ENCODE measurements around the gene TNN.
"Not testable (repeated sequence)": the region's sequence is repeated elsewhere in the genome, so short reads cannot be mapped to it uniquely, and the experiment has no call there.

TNN gene, protein sequence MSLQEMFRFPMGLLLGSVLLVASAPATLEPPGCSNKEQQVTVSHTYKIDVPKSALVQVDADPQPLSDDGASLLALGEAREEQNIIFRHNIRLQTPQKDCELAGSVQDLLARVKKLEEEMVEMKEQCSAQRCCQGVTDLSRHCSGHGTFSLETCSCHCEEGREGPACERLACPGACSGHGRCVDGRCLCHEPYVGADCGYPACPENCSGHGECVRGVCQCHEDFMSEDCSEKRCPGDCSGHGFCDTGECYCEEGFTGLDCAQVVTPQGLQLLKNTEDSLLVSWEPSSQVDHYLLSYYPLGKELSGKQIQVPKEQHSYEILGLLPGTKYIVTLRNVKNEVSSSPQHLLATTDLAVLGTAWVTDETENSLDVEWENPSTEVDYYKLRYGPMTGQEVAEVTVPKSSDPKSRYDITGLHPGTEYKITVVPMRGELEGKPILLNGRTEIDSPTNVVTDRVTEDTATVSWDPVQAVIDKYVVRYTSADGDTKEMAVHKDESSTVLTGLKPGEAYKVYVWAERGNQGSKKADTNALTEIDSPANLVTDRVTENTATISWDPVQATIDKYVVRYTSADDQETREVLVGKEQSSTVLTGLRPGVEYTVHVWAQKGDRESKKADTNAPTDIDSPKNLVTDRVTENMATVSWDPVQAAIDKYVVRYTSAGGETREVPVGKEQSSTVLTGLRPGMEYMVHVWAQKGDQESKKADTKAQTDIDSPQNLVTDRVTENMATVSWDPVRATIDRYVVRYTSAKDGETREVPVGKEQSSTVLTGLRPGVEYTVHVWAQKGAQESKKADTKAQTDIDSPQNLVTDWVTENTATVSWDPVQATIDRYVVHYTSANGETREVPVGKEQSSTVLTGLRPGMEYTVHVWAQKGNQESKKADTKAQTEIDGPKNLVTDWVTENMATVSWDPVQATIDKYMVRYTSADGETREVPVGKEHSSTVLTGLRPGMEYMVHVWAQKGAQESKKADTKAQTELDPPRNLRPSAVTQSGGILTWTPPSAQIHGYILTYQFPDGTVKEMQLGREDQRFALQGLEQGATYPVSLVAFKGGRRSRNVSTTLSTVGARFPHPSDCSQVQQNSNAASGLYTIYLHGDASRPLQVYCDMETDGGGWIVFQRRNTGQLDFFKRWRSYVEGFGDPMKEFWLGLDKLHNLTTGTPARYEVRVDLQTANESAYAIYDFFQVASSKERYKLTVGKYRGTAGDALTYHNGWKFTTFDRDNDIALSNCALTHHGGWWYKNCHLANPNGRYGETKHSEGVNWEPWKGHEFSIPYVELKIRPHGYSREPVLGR (N-terminal part only)

DNA sequence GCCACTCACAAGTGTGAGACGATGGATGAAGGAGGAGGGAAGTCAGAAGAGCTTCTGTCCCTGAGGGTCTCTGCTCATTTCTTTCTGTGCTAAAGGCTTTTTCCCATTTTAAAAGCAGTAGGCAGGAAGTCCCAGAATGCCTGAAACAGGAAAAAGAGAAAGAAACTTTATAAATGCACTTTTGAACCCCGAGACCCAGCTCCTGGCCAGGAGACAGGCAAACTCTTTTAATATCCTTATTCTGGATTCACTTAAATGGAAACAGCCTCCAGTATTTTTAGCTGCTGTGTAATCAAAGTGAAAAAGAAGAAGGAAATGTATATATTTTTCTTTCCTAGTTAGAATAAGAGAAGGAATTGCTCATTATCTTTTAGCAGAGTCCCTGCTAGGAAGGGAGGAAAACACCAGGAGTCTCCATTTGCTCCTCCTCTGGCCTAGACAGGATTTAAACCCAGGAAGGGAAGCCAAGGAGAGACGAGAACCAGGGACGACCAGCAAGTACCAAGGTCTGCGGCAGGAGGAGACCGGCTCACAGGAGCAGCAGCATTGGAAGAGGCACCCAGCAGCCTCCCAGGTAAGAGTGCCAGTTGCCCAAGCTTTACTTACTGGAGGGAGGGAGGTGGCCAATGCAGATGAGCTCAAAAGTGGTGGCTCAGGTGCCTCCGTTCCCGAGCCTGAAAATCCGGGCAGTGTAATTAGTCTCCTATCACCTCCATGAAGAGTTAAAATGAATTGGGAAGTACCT, at the start of gene TNN:
TNN (plus strand) TSS at position 472 of the 745 bp plus-strand sequence. CDS start 9,586 bp downstream, outside the sequence.
- DNase-seq = no peak

GRCh38 chr1:175019524-175019923, 48.1 kb upstream of the TNN start:
- no peak for DNase-seq

GRCh38 chr1:175023043-175023921, 44.4 kb upstream of the TNN start, which contains the start of gene MRPS14:
Gene MRPS14, minus strand, starts transcription at chr1:175023425. Its CDS starts 17 bp downstream, at chr1:175023408.
- peak; percentile 96 for DNase-seq

DNA sequence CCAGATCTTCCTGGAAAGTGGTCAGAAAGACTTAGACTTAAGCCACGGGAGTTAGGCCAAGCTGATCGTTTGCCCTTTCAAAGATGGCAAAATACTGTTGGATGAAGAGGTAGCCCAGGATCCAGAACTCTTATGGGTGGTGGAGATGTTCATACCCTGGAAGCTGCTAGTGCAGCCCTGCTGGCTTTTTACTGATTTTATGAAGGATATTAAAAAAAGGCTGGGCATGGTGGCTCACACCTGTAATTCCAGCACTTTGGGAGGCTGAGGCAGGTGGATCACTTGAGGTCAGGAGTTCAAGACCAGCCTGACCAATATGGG, 43.8 kb upstream of the TNN start:
- DNase-seq = not testable (repeated sequence)

- no peak for DNase-seq
Observed at GRCh38 chr1:175024773-175025172, 42.9 kb upstream of the TNN start.

DNA sequence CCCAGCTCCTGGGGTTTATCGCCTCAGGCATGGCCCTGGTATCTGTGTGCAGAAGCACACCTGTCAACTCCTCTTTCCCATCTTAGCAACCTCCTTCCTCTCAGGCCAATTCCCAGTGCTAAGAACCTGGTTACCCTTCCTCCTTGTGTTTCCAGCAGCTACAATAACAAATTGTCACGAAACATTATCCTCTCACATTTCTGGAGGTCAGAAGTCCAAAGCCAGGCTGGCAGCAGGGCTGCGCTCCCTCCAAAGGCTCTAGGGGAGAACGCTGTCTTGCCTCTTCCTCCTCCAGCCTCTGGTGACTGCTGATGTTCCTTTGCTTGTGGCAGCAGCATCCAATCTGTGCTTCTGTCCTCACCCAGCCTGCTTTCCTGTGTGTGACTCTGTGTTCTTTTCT, 33.7 kb upstream of the TNN start:
- no peak for DNase-seq

DNA sequence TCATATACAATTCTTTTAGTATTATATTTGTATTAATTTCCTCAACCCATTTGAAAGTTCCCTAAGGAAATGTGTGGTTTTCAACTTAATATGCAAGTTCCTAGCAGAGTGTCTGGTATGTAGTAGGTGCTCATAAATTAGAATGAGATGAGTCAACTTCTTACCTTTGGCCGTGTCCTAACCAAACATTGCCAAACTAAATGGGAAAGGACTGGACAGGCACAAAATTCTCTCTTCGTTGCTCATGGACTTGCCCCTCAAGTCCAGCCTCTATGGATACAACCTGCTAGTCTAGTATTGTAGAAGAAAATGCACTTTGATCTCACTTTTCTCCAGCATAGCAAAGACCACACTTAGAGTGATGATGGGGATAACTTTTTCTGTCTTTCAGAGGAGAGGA, 32.9 kb upstream of the TNN start:
- DNase-seq = no peak

DNA sequence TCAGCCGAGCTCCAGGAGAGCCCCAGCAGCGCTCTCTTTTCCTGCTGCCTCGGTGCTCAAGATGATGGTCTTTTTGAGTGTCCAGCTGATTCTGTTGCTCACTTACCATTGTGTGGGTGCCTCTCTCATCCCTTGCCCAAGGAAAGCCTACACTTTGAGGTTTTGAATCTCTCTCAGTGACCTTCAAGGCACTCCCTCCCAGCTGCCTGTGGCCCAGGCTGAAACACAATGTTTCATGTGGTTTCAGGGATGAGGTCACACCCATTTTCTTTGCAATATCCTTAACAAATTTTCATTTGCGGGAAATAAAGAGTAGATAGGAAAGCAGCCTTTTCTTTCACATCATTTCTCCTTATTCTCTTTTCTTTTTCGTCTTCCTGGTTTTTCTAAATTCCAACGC, 31.8 kb upstream of the TNN start:
- DNase-seq = no peak

- DNase-seq = no peak
Observed at GRCh38 chr1:175036476-175036875, 31.2 kb upstream of the TNN start.

GRCh38 chr1:175037416-175037815, 30.2 kb upstream of the TNN start:
- DNase-seq = no peak

DNA sequence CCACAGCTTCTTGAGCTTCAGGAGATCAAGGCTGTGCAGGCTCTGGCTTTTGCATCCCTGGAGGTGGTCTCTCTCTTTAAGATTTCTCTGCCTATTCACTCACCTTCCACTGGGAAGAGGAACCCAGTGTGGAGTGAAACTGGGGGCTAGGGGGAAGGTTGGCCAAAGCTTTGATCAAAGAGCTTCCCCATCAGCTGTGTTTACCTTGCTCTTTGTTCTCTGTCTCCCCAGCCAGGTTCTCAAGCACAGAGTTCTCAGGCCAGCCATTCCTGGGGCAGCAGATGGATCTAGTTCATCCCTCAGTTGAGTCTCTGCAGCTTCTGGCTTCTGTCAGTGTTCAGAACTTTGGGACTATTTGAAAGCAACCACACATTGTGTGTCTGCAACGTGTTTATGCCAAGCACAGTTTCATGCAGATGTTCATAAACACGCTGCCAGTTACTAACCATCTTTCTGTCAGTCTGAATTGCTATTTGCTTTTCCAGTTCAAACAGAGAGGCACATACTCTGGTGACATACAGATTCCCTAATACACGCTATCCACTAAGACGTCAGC, 27.2 kb upstream of the TNN start:
- no peak for DNase-seq

GRCh38 chr1:175042650-175043049, 25.0 kb upstream of the TNN start:
- no peak for DNase-seq

DNA sequence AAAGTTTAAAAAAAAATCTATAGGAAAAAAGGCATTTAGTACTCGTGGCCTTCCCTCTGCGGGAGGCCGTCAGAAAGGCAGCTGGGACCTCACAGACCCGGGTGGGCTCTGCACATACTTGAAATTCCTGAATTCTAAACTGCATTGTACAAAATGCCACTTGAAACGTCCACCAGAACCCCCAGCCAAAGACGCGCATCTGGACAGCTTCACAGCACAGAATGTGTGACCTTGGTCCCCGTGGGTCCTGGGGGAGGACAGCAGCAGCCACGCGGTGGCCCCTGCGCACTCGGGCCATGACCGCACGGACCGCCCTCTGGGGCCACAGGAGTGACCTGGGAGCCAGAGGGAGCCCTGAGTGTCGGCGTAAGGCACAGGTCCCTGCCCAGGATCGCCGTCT, 23.8 kb upstream of the TNN start:
- DNase-seq = no peak

DNA sequence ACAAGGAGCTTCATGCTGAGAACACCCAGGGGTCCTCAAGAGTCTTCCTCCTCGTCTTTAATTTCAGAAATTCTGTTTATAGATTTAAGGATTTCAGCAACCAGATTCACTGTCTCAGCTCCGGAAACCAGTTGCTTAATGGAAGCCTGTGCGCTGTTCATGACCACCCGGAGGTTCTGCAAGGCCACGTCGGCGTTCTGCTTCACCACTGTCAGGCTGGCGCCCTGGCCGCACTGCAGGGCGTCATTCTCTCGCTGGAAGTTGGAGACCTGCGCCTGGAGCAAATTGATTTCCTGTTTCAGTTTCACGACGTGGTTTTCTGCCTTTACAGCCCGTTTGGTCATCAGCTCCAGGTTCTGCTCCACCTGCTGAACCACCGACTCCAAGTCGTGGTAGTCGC, 23.0 kb upstream of the TNN start:
- DNase-seq = not testable (repeated sequence)

GRCh38 chr1:175045097-175045496, 22.5 kb upstream of the TNN start:
- no peak for DNase-seq

GRCh38 chr1:175045519-175045918, 22.1 kb upstream of the TNN start:
- no peak for DNase-seq

DNA sequence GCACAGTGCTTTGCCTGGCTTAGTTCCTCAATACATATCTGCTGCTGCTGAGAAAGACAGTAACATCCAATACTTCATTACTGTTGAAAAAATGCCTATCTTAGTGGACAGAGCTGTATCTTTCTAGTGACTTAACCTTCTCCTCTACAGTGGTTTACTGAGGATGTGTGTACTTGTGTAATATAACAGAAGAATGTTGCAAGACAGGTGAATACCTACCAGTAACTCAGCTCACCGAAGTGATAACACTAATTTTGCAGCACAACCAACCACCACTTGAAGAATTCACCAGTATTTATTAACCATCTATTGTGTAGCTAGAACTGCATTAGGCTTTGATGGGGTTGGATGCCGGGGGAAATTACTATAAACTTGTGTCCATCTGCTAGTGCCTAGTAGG, 16.6 kb upstream of the TNN start:
- DNase-seq = no peak

DNA sequence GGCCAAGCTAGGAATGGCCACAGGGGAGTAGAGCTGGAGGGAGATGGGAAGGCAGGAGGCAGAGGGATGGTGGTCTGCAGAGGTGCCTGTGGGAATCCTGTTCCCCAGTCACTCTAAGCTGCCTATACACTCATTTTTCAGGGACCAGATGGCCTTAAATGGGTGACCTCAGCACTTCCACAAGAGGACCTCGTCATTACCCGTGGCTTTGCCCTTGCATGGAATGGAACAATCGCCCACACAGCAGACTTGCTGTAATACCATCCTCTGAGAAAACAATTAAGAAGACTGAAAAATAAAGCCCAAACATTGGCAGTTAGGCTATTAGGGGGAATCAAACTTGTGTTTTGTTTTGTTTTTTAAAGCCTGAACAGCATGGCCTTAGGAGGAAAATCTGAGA, 12.9 kb upstream of the TNN start:
- no peak for DNase-seq

DNA sequence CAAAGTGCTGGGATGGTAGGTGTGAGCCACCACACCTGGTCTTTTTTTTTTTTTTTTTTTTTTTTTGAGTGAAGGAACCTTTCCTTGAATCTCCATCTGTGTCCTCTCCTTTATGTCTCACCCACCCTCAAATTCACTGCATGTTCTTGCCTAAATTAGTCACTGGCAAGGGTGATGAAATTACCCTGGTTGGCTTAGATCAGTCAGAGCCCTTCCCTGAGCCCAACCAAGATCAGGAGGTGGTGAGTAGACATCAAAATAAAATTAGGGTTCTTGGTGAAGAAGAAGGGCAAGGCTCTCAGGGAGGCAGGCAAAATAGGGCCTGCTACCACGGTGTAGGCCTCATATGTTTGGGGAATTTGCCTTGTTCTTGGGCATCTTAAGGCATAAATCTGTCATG, 5.3 kb upstream of the TNN start:
- no peak for DNase-seq

- DNase-seq = no peak
Observed at GRCh38 chr1:175062858-175063257, 4.8 kb upstream of the TNN start.

DNA sequence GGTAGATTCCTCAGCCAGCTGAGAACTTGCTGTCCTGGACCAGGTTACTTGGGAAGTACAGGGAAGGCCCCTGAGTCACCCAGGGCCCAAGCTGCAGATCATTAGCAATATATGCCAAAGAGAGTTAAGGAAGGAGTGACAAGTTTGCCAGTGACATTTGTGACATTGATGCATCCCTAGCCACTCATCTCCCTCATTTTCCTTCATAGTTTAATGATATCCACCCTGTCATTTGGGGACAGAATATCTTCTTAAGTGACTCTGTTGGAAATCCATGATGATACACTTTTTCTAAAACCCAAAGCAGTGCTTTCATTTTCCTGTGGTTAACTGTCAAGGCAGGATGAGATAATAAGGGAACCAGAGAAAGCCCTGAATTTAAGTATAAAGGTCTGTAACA, 3.2 kb downstream of the TNN start:
- no peak for DNase-seq

Data from stimulated activated naive CD4-positive, alpha-beta T cell treated with Interleukin-2 at 50 U/mL for 16 hours (primary cell).